Measurements from ENCODE around the gene ADGRG1.

- TF ChIP-seq CTCF (IDR thresholded peaks at IDR 0.05) (no peak), POLR2A (IDR thresholded peaks at IDR 0.05) (no peak)
Measured at GRCh38 chr16:57603115-57604024, 25.1 kb upstream of the ADGRG1 start.
